ENCODE data around the gene RARRES1.
A peak's percentile ranks its signal among the peaks of the same experiment; 100 is the strongest.
"Not testable (repeated sequence)": the region's sequence is repeated elsewhere in the genome, so short reads cannot be mapped to it uniquely, and the experiment has no call there.

The RARRES1 gene

DNA sequence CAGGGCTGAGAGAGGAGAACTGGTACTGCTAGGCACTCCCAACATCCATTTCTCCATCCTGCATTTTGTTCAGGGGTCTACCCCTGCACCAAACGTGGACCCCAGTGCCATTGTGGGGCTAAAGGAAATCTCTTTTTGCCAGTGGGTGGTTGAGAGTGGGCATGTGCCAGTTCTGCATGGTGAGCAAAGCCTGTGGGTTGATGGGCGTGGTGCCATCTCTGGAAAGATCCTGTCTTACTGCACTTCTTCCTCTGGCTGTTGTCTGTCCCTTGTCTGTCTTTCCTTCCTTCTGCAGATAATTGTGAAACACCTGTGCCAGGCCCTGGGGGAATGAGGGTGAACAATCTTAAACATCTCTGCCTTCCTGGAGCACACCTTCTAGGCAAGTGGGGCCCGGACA lies 1.4 kb upstream of the RARRES1 start:
- no peak for DNase-seq

- no peak for DNase-seq
These were observed 571 bp upstream of the RARRES1 start for GRCh38 chr3:158732856-158733200.

GRCh38 chr3:158731486-158731885 lies 771 bp downstream of the RARRES1 start:
- no peak for DNase-seq

- DNase-seq, result no peak
These were observed 3.4 kb downstream of the RARRES1 start for GRCh38 chr3:158728851-158729250.

DNA sequence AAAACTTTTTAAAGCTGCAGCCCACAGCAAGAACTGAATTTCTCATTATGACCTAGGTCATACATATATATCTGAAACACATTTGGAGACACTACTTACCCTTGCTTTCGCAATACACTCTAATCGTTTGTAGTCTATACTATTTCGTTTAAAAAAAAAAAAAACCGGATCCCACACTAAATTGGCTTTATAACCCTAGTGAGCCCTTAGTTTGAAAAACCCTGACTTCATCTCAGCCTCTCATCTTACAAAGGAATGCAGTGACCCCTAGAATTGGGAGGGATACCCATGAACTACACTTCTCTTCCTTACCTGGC lies 4.2 kb downstream of the RARRES1 start:
- DNase-seq, result no peak

DNA sequence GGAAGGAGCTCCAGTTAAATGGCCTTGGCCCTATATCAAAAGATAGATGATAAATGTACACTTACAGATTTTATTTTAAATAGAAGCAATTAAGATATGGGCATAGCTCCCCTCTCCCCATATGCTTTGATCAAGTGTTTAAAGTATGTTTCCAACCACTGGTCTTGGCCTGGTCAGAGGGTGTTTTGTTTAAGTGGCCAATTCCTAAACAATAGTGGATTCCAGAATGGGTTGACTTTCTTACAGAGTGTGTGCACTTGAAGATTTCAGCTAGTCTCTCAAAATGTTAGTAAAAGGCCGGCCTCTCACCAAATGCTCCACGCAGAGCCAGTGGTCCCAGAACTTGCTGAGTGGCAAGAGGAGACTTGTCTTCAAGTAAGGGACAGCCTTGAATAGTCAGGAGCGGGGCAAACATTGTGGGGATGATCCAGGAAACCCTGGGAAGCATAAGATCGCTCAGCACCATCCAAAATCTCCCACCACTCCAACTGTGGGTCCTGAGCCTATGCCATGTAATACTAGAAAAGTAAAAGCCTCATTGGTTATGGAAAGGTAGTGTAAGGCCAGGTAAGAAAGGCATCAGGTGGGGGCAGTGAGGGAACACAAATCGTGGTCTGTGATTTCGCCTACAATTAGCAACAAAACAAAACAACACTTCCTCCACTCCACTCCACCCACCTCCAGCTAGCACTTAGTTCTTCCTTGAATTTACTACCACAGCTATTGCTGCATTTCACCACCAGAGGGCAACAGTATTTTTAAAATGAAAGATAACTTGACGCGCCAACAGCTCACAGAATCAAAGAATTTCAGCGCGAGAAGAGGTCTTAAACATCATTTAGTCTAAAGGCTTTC lies 4.8 kb downstream of the RARRES1 start:
- DNase-seq, result peak; percentile 71

DNA sequence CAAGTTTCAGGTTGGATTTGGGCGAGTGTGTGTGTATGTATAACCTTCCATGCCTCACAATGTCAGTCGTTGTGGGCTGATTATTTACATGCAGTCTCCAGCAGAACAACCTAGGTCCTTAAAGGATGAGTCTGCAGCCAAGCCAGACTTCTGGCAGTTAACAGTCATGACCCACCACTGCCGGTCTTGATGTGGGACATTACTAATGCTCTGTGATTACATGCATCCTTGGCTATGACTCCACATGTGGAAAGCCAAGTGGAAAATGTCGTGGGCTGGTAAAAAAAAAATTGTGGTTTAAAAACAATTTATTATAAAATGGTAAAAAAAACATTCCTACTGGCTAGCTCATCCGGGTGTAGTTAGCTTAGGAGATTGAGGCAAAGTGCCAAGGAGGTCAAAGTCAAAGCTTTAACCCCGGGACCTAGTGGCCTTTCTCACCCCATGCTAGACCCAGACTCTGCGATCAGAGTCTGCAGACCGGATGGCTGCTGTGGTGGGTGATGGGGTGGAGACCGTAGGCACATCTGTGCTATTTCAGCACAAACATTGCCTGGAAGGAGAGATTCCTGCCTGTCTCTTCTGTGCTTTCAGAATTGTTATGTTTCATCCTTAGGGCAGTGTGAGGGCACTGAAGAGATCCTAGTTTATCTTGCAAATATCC lies 6.8 kb downstream of the RARRES1 start:
- DNase-seq, result no peak

DNA sequence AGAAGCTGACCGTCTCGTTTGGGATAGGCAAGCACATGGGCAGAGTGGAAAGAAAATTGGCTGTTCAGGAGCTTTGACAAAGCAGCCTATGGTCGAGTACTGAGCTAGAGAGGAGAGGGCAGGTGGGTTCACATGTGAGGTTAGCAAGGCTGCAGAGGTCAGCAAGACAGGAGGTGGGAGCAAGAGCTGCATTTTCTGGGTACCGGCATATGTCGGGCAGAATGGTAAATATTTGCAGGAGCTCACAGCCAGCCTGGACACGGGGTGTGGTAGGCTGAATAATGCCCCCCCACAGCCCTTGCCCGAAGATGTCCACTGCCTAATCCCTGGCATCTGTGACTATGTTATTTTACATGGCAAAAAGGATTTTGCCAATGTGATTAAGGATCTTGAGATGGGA lies 8.3 kb downstream of the RARRES1 start:
- DNase-seq, result no peak

DNA sequence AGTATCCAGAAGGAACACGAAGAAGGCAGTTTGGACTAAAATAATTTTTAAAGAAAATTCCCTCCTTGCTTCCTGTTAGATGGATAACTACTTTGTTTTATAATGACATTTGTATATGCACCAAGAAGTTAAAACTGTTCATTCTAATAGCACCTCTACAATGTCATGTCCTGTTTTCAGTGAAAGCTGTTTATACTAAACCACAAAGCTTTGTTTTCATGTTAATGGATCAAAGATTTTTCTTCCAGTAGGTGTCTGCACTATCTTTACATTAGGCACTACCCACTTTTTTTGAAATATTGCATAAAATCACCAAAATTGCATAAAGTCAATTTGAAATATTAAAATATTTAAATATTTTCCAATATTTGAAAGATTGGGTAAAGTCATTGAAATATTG lies 10.1 kb downstream of the RARRES1 start:
- no peak for DNase-seq

DNA sequence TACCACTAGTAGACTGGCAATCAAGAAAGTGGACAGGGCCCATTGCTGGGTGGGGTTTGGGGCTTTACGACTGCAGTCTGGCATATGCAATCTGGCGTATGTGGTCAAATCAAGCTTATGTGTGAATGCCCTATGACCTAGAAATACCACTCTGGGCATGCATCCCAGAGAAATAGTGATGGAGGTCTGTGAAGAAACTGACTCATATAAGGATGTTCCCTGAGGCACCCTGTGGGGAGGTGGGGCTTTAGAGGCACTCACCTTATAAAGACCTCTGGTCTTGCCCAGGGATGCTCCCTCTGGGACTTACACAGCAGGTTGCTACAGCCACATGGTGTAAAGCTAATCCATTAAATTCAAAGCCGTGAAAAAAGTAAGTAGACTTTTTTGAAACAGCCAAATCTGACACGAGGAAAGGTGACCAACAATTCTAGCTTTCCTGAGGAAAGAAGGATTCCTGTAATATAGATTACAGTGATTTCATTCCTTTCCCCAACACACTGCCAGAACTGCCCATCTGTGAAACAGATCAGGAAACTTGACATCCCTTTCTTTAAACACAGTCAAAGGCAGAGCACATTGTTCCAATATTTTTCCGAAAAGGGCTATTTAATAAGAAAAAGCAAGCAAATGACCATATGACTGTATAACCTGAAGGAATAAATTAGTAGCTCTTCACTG lies 13.6 kb downstream of the RARRES1 start:
- DNase-seq, result no peak

- no peak for DNase-seq
These were observed 14.7 kb downstream of the RARRES1 start for GRCh38 chr3:158717576-158717975.

DNA sequence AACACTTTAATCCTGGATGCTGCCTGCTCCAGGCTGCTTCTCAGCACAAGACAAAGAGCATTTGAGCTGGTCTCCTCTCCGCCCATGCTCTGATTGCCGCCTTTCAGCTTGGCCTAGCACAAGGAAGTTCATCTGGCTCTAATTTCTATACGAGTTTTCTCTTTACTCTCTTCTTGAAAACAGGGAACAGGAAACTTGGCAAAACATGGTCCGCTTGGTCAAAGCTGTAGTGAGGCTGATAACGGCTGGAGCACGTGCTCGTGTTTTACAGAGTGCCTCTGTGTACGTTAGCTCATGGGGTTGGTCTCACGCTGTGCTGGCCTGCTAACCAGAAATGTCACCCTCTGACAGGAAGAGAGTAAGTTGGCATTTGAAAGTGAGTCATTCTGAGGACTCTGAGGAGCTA lies 19.2 kb downstream of the RARRES1 start:
- no peak for DNase-seq

- DNase-seq, result no peak
These were observed 19.8 kb downstream of the RARRES1 start for GRCh38 chr3:158712443-158712842.

DNA sequence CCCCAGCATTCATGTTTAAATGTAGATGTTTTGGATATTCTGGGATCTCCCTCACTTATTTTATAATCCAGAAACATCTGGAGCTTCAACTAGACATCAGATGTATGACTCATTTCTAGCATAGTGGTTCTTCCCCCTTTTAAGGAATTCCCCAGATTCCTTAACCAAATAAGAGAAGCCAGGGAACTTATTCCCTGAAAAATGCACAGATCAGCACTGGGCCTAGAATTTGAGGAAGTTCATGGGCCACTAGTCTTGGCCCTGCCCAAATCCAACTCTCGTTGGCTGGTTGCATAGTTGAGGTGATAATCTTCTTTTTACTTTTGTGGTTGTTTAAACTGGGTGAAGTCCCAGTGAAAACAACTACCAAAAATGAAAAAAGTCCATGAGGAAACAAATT lies 20.4 kb downstream of the RARRES1 start:
- DNase-seq, result no peak

- DNase-seq, result no peak
These were observed 21.7 kb downstream of the RARRES1 start for GRCh38 chr3:158710601-158711000.

DNA sequence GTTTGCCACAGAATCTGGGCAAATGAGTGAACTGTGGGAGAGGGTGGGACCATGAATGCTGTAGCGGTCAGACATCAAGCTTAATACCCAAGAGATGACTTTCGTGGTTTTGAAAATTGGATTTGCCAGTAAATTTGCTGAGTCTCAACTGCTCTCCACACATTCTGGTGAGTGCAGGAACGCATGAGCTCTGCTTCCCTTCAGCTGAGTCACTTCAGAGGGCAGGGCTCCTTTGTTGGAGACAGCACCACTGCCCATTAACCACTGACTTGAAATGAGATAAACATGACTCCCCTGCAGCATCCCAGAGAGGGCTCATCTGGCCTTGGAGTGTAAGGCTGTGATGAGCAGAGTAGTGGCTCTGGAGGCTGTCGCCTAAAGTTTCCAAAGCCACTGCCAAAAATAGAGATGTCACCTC lies 22.6 kb downstream of the RARRES1 start:
- DNase-seq, result no peak

DNA sequence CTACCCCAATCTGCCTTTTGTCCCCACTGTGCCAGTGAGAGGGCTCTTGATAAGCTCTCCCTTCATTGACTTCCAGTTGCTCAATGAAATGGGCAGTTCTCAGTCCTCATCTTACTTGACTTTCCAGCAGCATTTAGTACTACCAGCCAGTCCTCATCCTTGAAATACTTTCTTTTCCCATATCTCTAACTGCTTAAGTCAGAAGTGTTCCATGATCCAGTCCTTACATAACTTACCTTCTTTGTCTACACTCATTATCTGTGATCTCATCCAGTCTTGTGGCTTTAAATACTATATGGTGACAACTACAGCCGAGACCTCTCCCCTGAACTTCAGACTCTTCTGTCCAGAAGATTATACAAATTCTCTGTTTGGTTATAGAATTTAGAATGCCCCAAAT lies 28.7 kb downstream of the RARRES1 start:
- no peak for DNase-seq

- DNase-seq, result no peak
These were observed 29.3 kb downstream of the RARRES1 start for GRCh38 chr3:158702815-158703481.

DNA sequence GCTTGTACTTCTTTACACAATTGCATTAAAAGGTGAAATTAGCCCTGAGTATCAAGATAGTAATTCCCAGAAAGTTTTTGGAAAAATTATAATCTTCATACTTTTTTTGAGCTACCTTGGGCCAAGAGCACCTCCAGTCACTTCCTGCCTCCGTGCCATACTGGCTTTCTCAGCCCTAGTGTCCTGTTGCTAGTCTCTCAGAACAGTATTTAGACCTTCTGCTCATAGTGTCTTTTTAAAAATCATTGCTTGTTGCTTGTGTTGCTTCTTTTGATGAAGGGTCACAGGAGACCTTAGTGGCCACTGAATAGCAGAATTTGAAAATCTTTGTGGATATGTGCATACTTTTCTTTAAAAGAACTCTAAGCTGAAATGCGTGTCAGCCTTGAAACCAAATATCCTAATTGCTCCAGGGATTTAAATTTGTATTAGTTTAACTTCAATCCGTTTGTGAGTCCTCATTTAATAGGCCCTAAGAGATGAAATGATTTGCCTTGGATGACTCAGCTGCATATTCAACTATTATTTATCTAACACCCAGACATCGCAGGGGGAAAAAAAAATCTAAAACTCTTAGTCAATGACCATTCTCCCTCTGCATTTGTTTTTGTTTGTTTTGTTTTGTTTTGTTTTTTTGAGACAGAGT lies 30.7 kb downstream of the RARRES1 start:
- no peak for DNase-seq

DNA sequence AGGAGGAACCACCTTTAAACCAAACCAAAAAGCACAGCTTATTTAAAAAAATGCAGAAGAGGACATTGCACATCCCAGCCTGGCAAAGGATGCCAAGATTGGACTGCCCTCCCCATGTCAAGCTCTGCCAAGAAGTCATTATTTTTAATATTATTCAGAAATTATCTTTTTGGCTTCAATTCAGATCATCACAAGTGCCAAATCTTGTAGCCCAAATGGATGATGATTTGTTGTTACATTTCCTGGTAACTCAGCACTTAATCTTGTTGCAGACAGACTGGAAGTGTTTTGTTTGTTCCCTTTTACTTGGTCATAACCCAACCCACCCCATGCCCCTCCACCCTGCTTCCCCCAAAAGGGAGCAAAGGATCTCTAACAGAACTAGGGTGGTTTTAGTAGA lies 31.7 kb downstream of the RARRES1 start:
- no peak for DNase-seq

- DNase-seq, result no peak
These were observed 35.6 kb downstream of the RARRES1 start for GRCh38 chr3:158696618-158697017.

GRCh38 chr3:158693866-158694456 lies 38.3 kb downstream of the RARRES1 start:
- DNase-seq, result not testable (repeated sequence)

GRCh38 chr3:158685159-158685558 lies 47.1 kb downstream of the RARRES1 start:
- no peak for DNase-seq
